Measurements from ENCODE around the gene OR2M5.

GRCh38 chr1:248102847-248103246, 42.1 kb upstream of the OR2M5 start:
- TF ChIP-seq EZH2 (IDR thresholded peaks at IDR 0.05), result no peak
- no peak for TF ChIP-seq FOXP2 (optimal IDR thresholded peaks at IDR 0.05; ENCODE audit: control extremely low read depth, extremely low read length, insufficient read depth)
- no peak for TF ChIP-seq POLR2AphosphoS5 (IDR thresholded peaks at IDR 0.05; ENCODE audit: borderline replicate concordance, low read depth, low read length)
